Measurements from ENCODE around the gene CSNK1D. TPM values are rescaled to one million over a fixed set of nuclear protein-coding genes. Genes with fewer than 3 reads are reported as not detected.

Gene CSNK1D
- total RNA-seq, 1 experiment from 2014 or later = 234 TPM

DNA sequence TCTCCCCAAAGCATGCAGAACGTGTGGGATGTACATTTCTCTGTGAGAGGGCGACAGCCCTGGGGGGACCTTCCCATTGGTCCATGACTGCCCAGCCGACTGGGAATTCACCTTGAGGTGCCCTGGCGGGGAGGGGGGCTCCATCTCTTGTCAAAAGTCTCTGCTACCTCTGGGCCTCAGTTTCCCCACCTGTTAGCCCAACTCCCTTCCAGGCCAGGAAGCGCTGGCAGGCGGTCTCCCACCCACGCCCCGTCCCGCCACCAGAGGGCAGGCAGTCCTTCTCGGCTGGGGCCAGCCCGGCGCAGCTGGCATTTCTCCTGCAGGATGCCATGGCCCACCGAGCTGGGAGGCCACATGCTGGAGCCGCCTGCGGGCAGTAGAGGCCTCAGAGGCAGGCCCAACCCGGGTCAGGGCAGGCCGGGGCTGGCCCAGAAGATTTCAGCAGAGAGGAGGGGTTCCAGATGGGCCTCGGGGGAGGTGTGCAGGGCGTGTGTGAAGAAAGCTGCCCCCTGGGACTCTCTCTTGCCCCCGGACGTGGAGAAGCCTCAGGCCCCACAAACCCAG, 27.3 kb upstream of the CSNK1D start:
- intact Hi-C loops (cut with micrococcal nuclease; ENCODE audit: unreplicated experiment) (no loop called here), in situ Hi-C loops (cut with HindIII; ENCODE audit: low pct_unique_long_range_greater_than_20kb, low sequenced_read_pairs) (no loop called here)
- TF ChIP-seq POLR2AphosphoS5 (IDR thresholded peaks at IDR 0.05; ENCODE audit: low read depth, low read length) = no peak
- TF ChIP-seq, protein P1, sequence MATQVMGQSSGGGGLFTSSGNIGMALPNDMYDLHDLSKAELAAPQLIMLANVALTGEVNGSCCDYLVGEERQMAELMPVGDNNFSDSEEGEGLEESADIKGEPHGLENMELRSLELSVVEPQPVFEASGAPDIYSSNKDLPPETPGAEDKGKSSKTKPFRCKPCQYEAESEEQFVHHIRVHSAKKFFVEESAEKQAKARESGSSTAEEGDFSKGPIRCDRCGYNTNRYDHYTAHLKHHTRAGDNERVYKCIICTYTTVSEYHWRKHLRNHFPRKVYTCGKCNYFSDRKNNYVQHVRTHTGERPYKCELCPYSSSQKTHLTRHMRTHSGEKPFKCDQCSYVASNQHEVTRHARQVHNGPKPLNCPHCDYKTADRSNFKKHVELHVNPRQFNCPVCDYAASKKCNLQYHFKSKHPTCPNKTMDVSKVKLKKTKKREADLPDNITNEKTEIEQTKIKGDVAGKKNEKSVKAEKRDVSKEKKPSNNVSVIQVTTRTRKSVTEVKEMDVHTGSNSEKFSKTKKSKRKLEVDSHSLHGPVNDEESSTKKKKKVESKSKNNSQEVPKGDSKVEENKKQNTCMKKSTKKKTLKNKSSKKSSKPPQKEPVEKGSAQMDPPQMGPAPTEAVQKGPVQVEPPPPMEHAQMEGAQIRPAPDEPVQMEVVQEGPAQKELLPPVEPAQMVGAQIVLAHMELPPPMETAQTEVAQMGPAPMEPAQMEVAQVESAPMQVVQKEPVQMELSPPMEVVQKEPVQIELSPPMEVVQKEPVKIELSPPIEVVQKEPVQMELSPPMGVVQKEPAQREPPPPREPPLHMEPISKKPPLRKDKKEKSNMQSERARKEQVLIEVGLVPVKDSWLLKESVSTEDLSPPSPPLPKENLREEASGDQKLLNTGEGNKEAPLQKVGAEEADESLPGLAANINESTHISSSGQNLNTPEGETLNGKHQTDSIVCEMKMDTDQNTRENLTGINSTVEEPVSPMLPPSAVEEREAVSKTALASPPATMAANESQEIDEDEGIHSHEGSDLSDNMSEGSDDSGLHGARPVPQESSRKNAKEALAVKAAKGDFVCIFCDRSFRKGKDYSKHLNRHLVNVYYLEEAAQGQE (IDR thresholded peaks at IDR 0.05; ENCODE audit: insufficient read depth in 1 of 2, low read depth in 2 of 2, low read length in 1 of 2) = peak in 1 of 2 experiments; percentile 60; a peak in 1 of 4 replicates
- TF ChIP-seq, protein P2, sequence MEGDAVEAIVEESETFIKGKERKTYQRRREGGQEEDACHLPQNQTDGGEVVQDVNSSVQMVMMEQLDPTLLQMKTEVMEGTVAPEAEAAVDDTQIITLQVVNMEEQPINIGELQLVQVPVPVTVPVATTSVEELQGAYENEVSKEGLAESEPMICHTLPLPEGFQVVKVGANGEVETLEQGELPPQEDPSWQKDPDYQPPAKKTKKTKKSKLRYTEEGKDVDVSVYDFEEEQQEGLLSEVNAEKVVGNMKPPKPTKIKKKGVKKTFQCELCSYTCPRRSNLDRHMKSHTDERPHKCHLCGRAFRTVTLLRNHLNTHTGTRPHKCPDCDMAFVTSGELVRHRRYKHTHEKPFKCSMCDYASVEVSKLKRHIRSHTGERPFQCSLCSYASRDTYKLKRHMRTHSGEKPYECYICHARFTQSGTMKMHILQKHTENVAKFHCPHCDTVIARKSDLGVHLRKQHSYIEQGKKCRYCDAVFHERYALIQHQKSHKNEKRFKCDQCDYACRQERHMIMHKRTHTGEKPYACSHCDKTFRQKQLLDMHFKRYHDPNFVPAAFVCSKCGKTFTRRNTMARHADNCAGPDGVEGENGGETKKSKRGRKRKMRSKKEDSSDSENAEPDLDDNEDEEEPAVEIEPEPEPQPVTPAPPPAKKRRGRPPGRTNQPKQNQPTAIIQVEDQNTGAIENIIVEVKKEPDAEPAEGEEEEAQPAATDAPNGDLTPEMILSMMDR (IDR thresholded peaks at IDR 0.05) = peak; percentile 97
- ChIA-PET POLR2A (no interaction called here), CTCF (interaction anchor here (0.6 to 1.8 kb wide), 7 partner anchors 10 to 114 kb away, joined by 3 to 11 read pairs (median 4); partner anchors contain the start of gene CD7)
- H3K27ac ChIP-seq (ENCODE audit: low read length) = no peak overlapping the region
- no peaks in the 10 kb centered on the region for H3K27me3 ChIP-seq (ENCODE audit: control insufficient read depth, insufficient read depth, low read length)
- DNase-seq (ENCODE audit: low read depth, low spot score) (no peak), ATAC-seq (peak; percentile 40)
- no peak overlapping the region for H3K4me3 ChIP-seq (ENCODE audit: low read depth in 2 of 2, low read length in 2 of 2)
- H3K9me3 ChIP-seq (ENCODE audit: control insufficient read depth, insufficient read depth, low read depth, low read length) = no peaks in the 10 kb centered on the region
- H3K36me3 ChIP-seq (ENCODE audit: control insufficient read depth, insufficient read depth, low read length) = no peaks in the 10 kb centered on the region
- peaks cover 56% of the 10 kb centered on the region for H3K4me1 ChIP-seq (ENCODE audit: control insufficient read depth, insufficient read depth, low read length)
- BruUV-seq (replicated peaks) = no TSS peak

DNA sequence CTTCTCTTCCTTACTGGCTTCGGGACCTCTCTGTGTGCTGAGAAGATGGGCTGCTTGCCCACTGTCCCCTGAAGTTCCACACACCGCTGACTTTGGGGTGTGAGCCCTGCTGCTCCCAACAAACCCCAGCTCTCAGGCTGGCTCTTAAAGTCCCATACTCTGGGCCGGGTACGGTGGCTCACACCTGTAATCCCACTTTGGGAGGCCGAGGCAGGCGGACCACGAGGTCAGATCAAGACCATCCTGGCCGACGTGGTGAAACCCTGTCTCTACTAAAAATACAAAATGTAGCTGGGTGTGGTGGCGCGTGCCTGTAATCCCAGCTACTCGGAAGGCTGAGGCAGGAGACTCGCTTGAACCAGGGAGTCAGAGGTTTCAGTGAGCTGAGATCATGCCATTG, 26.7 kb upstream of the CSNK1D start:
- CTCF ChIA-PET = interaction anchor here (0.6 to 1.8 kb wide), 5 partner anchors 11 to 115 kb away, joined by 3 to 5 read pairs (median 4); no protein-coding TSS in a partner anchor
- H3K36me3 ChIP-seq (ENCODE audit: control insufficient read depth, insufficient read depth, low read length) = no peaks in the 10 kb centered on the region

More for the DNA sequence above, 26.7 kb upstream of the CSNK1D start:
- Histone ChIP-seq H3K27me3 (ENCODE audit: control insufficient read depth, insufficient read depth, low read length) (no peaks in the 10 kb centered on the region), H3K27ac (ENCODE audit: low read length) (no peak overlapping the region), H3K9me3 (ENCODE audit: control insufficient read depth, insufficient read depth, low read depth, low read length) (no peaks in the 10 kb centered on the region), H3K4me1 (ENCODE audit: control insufficient read depth, insufficient read depth, low read length) (peaks cover 62% of the 10 kb centered on the region), H3K4me3 (ENCODE audit: low read depth in 2 of 2, low read length in 2 of 2) (no peak overlapping the region)
- POLR2A ChIA-PET = no interaction called here
- in situ Hi-C loops (cut with HindIII; ENCODE audit: low pct_unique_long_range_greater_than_20kb, low sequenced_read_pairs) = no loop called here
- BruUV-seq (replicated peaks) = no TSS peak
- TF ChIP-seq POLR2AphosphoS5 (IDR thresholded peaks at IDR 0.05; ENCODE audit: low read depth, low read length) (no peak), SIN3A (IDR thresholded peaks at IDR 0.05; ENCODE audit: borderline replicate concordance, insufficient read depth, low read depth, low read length) (no peak), TCF7L2 (IDR thresholded peaks at IDR 0.05; ENCODE audit: low read depth, low read length) (no peak)
- TF ChIP-seq, protein P2 (IDR thresholded peaks at IDR 0.05) = no peak
- TF ChIP-seq, protein P1 (IDR thresholded peaks at IDR 0.05; ENCODE audit: insufficient read depth in 1 of 2, low read depth in 2 of 2, low read length in 1 of 2) = no peak
- intact Hi-C loops (cut with micrococcal nuclease; ENCODE audit: unreplicated experiment) = no loop called here
- ATAC-seq (no peak), DNase-seq (ENCODE audit: low read depth, low spot score) (no peak)

Data from Panc1 (cell line).